H9 (cell line): ENCODE results near the gene PCDHA6. TPM values are rescaled to one million over a fixed set of nuclear protein-coding genes. Genes with fewer than 3 reads are reported as not detected.

Experiments used
- DNase-seq: peaks from one replicate; pipeline ENCODE4 v3.0.0-alpha.2; 2017
- H2AFZ ChIP-seq: one replicate; pipeline ENCODE4 v1.6.1; 2013; ENCODE audit warnings: mild to moderate bottlenecking, low read length, control low read depth, moderate library complexity
- H2AK5ac ChIP-seq: 2 replicates; pipeline ENCODE4 v1.6.1; 2013; ENCODE audit warnings: low read length, control low read depth, mixed read lengths; ENCODE audit not compliant: insufficient read length
- H2BK120ac ChIP-seq: one replicate; pipeline ENCODE4 v1.6.1; 2013; ENCODE audit warnings: low read depth, mild to moderate bottlenecking, low read length, control low read depth, inconsistent platforms; ENCODE audit not compliant: poor library complexity, severe bottlenecking
- H2BK12ac ChIP-seq: 2 replicates; pipeline ENCODE4 v1.6.1; 2013; ENCODE audit warnings: low read length, control low read depth, mixed read lengths, low read depth; ENCODE audit not compliant: insufficient read length
- H2BK15ac ChIP-seq: 2 replicates; pipeline ENCODE4 v1.6.1; 2013; ENCODE audit warnings: low read depth, low read length, control low read depth
- H2BK20ac ChIP-seq: one replicate; pipeline ENCODE4 v1.6.1; 2013; ENCODE audit warnings: low read depth, mild to moderate bottlenecking, low read length, control low read depth, inconsistent platforms; ENCODE audit not compliant: poor library complexity, severe bottlenecking
- H2BK5ac ChIP-seq: 2 replicates; pipeline ENCODE4 v1.6.1; 2013; ENCODE audit warnings: low read length, control low read depth, mixed read lengths; ENCODE audit not compliant: insufficient read length
- H3K14ac ChIP-seq: 2 replicates; pipeline ENCODE4 v1.6.1; 2013; ENCODE audit warnings: low read length, control low read depth; ENCODE audit not compliant: insufficient read depth
- H3K18ac ChIP-seq: 2 replicates; pipeline ENCODE4 v1.6.1; 2013; ENCODE audit warnings: low read depth, mild to moderate bottlenecking, mixed read lengths, low read length, control low read depth; ENCODE audit not compliant: insufficient read length
- H3K23ac ChIP-seq: 2 replicates; pipeline ENCODE4 v1.6.1; 2013; ENCODE audit warnings: low read length, control low read depth, mixed read lengths, low read depth; ENCODE audit not compliant: insufficient read length
- H3K23me2 ChIP-seq: 2 replicates; pipeline ENCODE4 v1.6.1; 2013; ENCODE audit warnings: low read depth, mild to moderate bottlenecking, mixed read lengths, low read length, control low read depth; ENCODE audit not compliant: insufficient read length, poor library complexity, severe bottlenecking
- H3K27ac ChIP-seq: 2 replicates; pipeline ENCODE4 v1.5.1; 2013; ENCODE audit warnings: low read length, control low read depth, mixed read lengths, low read depth; ENCODE audit not compliant: insufficient read length
- H3K27me3 ChIP-seq: 2 replicates; pipeline ENCODE4 v1.6.1; 2013; ENCODE audit warnings: low read length, control low read depth, inconsistent platforms; ENCODE audit not compliant: insufficient read depth
- H3K4ac ChIP-seq: 2 replicates; pipeline ENCODE4 v1.6.1; 2013; ENCODE audit warnings: low read depth, mild to moderate bottlenecking, control low read depth, inconsistent platforms, low read length, moderate library complexity
- H3K4me1 ChIP-seq: 2 replicates; pipeline ENCODE4 v1.6.1; 2013; ENCODE audit warnings: low read length, control low read depth, inconsistent platforms; ENCODE audit not compliant: insufficient read depth
- H3K4me2 ChIP-seq: 2 replicates; pipeline ENCODE4 v1.6.1; 2013; ENCODE audit warnings: low read length, control low read depth, mixed read lengths; ENCODE audit not compliant: insufficient read length, insufficient read depth
- H3K56ac ChIP-seq: 2 replicates; pipeline ENCODE4 v1.6.1; 2013; ENCODE audit warnings: low read depth, mild to moderate bottlenecking, mixed read lengths, low read length, control low read depth; ENCODE audit not compliant: insufficient read length
- H3K79me1 ChIP-seq: 2 replicates; pipeline ENCODE4 v1.6.1; 2013; ENCODE audit warnings: low read depth, mild to moderate bottlenecking, moderate library complexity, low read length, control low read depth, inconsistent platforms; ENCODE audit not compliant: insufficient read depth, poor library complexity, severe bottlenecking
- H3K79me2 ChIP-seq: 2 replicates; pipeline ENCODE4 v1.6.1; 2013; ENCODE audit warnings: low read length, control low read depth, inconsistent platforms; ENCODE audit not compliant: insufficient read depth
- H3K9ac ChIP-seq: 2 replicates; pipeline ENCODE4 v1.6.1; 2013; ENCODE audit warnings: low read length, control low read depth, mixed read lengths; ENCODE audit not compliant: insufficient read length; ENCODE audit errors: extremely low read depth
- H3K9me3 ChIP-seq: one replicate; pipeline ENCODE4 v1.6.1; 2013; ENCODE audit warnings: low read depth, low read length, inconsistent platforms; ENCODE audit not compliant: control insufficient read depth
- H3T11ph ChIP-seq: one replicate; pipeline ENCODE4 v1.6.1; 2013; ENCODE audit warnings: mild to moderate bottlenecking, low read length, control low read depth, inconsistent platforms
- H4K20me1 ChIP-seq: one replicate; pipeline ENCODE4 v1.6.1; 2013; ENCODE audit not compliant: control insufficient read depth, insufficient read length, insufficient read depth
- H4K5ac ChIP-seq: 2 replicates; pipeline ENCODE4 v1.6.1; 2013; ENCODE audit warnings: low read depth, mild to moderate bottlenecking, mixed read lengths, low read length, control low read depth; ENCODE audit not compliant: insufficient read length
- H4K8ac ChIP-seq: replicated peaks from 2 replicates; pipeline ENCODE4 v1.6.1; 2013; ENCODE audit warnings: low read length, control low read depth, mixed read lengths, low read depth; ENCODE audit not compliant: insufficient read length
- H4K91ac ChIP-seq: 2 replicates; pipeline ENCODE4 v1.6.1; 2013; ENCODE audit warnings: low read depth, mild to moderate bottlenecking, moderate library complexity, mixed read lengths, low read length, control low read depth; ENCODE audit not compliant: insufficient read length
- H3K27ac Mint-ChIP-seq, 3 experiments: 2 replicates in 2 of 3; 3 replicates in 1 of 3; pipeline ENCODE4 v1.8.0; 2020 to 2021; ENCODE audit warnings: mixed read lengths in 3 of 3, mild to moderate bottlenecking in 1 of 3, moderate library complexity in 1 of 3
- H3K27me3 Mint-ChIP-seq: 2 replicates; pipeline ENCODE4 v1.8.0; 2021; ENCODE audit warnings: low read depth, mild to moderate bottlenecking, moderate library complexity, mixed read lengths
- H3K36me3 Mint-ChIP-seq, 3 experiments: 2 replicates in 2 of 3; 3 replicates in 1 of 3; pipeline ENCODE4 v1.8.0; 2020 to 2021; ENCODE audit warnings: low read depth in 3 of 3, mixed read lengths in 3 of 3; ENCODE audit not compliant: insufficient read depth in 1 of 3
- H3K4me1 Mint-ChIP-seq, 2 experiments: 2 replicates each; pipeline ENCODE4 v1.8.0; 2020; ENCODE audit warnings: mixed read lengths in 2 of 2
- H3K4me3 Mint-ChIP-seq, 2 experiments: 2 replicates in 1 of 2; 3 replicates in 1 of 2; pipeline ENCODE4 v1.8.0; 2020 to 2021; ENCODE audit warnings: mild to moderate bottlenecking in 2 of 2, mixed read lengths in 2 of 2, moderate library complexity in 1 of 2
- H3K9me3 Mint-ChIP-seq, 2 experiments: 2 replicates in 1 of 2; 3 replicates in 1 of 2; pipeline ENCODE4 v1.8.0; 2020; ENCODE audit warnings: mild to moderate bottlenecking in 2 of 2, mixed read lengths in 2 of 2, moderate library complexity in 1 of 2
- WGBS: extraction: QIAGEN DNeasy Blood & Tissue Kit; methylation state at CpG from one replicate; pipeline ENCODE4 v1.1.7; 2013; ENCODE audit warnings: missing lambda C conversion rate, low lambda C conversion rate, mixed read lengths; ENCODE audit not compliant: insufficient read length; ENCODE audit errors: extremely low coverage; 5-methylcytosine and 5-hydroxymethylcytosine counted together
- total RNA-seq: library from RNA; stranded (reverse); gene quantifications from 2 replicates; pipeline ENCODE4 v1.2.1, GENCODE V29; 2021
- TF ChIP-seq, protein P1 (sequence below): fragments of 200-600 bp; sonication (generic); conservative IDR thresholded peaks from 3 replicates; pipeline ENCODE4 v1.8.0; 2021; ENCODE audit warnings: antibody characterized with exemption, mild to moderate bottlenecking

The PCDHA6 gene
- total RNA-seq, 1 experiment from 2014 or later: 4.5 TPM

DNA sequence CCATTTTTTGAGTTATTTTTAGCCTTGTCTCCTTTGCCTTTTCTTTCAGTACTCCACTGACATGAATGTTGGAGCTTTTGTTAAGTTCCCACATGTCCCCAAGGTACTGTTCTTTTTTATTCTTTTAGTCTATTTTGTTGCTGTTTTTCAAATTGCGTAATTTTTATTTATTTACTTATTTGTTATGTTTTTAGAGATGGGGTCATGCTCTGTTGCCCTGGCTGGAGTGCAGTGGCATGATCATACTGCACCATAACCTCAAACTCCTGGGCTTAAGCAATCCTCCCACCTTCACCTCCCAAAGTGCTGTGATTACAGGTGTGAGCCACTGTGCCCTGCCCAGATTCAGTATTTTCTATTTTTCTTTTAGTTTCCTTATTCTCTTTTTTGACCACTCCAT, 47.2 kb upstream of the PCDHA6 start:
- no peak overlapping the region for H3K56ac ChIP-seq
- H3K9ac ChIP-seq: no peak overlapping the region
- no peak overlapping the region for H3K23ac ChIP-seq
- H2AK5ac ChIP-seq: no peak overlapping the region
- H3K79me1 ChIP-seq: no peaks in the 10 kb centered on the region
- no peak overlapping the region for H4K8ac ChIP-seq
- no peaks in the 10 kb centered on the region for H4K20me1 ChIP-seq
- H3K4ac ChIP-seq: no peak overlapping the region
- no peak overlapping the region for H4K5ac ChIP-seq
- H3T11ph ChIP-seq: no peak overlapping the region
- H3K18ac ChIP-seq: no peak overlapping the region
- no peak overlapping the region for H2BK5ac ChIP-seq
- H3K27ac ChIP-seq: no peak overlapping the region
- Mint-ChIP-seq H3K27ac (no peak overlapping the region), H3K27me3 (peaks cover 1% of the 10 kb centered on the region), H3K36me3 (peaks cover 9 to 16% (median 16%) of the 10 kb centered on the region in 3 experiments; a peak in 5 of 7 replicates), H3K4me3 (no peak overlapping the region), H3K4me1 (no peaks in the 10 kb centered on the region), H3K9me3 (peaks cover 85% of the 10 kb centered on the region in 2 experiments)
- no peak overlapping the region for H2AFZ ChIP-seq
- H3K4me1 ChIP-seq: no peaks in the 10 kb centered on the region
- H3K9me3 ChIP-seq: peaks cover 22% of the 10 kb centered on the region
- H3K4me2 ChIP-seq: no peak overlapping the region
- H3K79me2 ChIP-seq: no peaks in the 10 kb centered on the region
- no peak overlapping the region for H4K91ac ChIP-seq
- no peak overlapping the region for H3K14ac ChIP-seq
- no peak overlapping the region for H2BK120ac ChIP-seq
- H2BK12ac ChIP-seq: no peak overlapping the region
- no peak for DNase-seq
- TF ChIP-seq, protein P1, sequence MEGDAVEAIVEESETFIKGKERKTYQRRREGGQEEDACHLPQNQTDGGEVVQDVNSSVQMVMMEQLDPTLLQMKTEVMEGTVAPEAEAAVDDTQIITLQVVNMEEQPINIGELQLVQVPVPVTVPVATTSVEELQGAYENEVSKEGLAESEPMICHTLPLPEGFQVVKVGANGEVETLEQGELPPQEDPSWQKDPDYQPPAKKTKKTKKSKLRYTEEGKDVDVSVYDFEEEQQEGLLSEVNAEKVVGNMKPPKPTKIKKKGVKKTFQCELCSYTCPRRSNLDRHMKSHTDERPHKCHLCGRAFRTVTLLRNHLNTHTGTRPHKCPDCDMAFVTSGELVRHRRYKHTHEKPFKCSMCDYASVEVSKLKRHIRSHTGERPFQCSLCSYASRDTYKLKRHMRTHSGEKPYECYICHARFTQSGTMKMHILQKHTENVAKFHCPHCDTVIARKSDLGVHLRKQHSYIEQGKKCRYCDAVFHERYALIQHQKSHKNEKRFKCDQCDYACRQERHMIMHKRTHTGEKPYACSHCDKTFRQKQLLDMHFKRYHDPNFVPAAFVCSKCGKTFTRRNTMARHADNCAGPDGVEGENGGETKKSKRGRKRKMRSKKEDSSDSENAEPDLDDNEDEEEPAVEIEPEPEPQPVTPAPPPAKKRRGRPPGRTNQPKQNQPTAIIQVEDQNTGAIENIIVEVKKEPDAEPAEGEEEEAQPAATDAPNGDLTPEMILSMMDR: no peak
- no peak overlapping the region for H2BK15ac ChIP-seq
- H2BK20ac ChIP-seq: no peak overlapping the region
- no CpG with 5 or more reads among the region's 1 CpG for WGBS
- no peaks in the 10 kb centered on the region for H3K23me2 ChIP-seq
- H3K27me3 ChIP-seq: no peaks in the 10 kb centered on the region
